ENCODE measurements around the gene CLEC18B. TPM values are rescaled to one million over a fixed set of nuclear protein-coding genes. Genes with fewer than 3 reads are reported as not detected.
"Not testable (repeated sequence)": the region's sequence is repeated elsewhere in the genome, so short reads cannot be mapped to it uniquely, and the experiment has no call there.

Gene CLEC18B
- polyA plus RNA-seq, 1 donor (not counting 4 experiments of a cell fraction or from before 2014, with no cell fraction given): 0.46 TPM

- H3K9me3 ChIP-seq (ENCODE audit: control insufficient read depth, low read depth, low read length); H3K27ac ChIP-seq (ENCODE audit: control insufficient read depth, insufficient read depth, low read length); H2AFZ ChIP-seq (ENCODE audit: control insufficient read depth, low read length); H3K27me3 ChIP-seq (ENCODE audit: control insufficient read depth, extremely low read depth, insufficient read depth, low read length); DNase-seq (ENCODE audit: low read depth, low spot score); H3K9ac ChIP-seq (ENCODE audit: control insufficient read depth, extremely low read depth, insufficient read depth, low read length); dilution Hi-C loops (cut with MboI; ENCODE audit: extremely low pct_ligation_motif_present, low sequenced_read_pairs); FAIRE-seq; H3K9me1 ChIP-seq (ENCODE audit: control insufficient read depth, extremely low read depth, insufficient read depth, low read length); H3K36me3 ChIP-seq (ENCODE audit: control insufficient read depth in 2 of 2, extremely low read depth in 1 of 2, insufficient read depth in 2 of 2, low read length in 2 of 2); H3K4me3 ChIP-seq (ENCODE audit: control insufficient read depth in 2 of 3, extremely low read depth in 1 of 3, insufficient read depth in 2 of 3, low read depth in 1 of 3, low read length in 3 of 3); H3K79me2 ChIP-seq (ENCODE audit: control insufficient read depth, insufficient read depth, low read length); H4K20me1 ChIP-seq (ENCODE audit: control insufficient read depth, extremely low read depth, insufficient read depth, low read length); H3K4me1 ChIP-seq (ENCODE audit: control insufficient read depth, extremely low read depth, insufficient read depth, low read length); H3K4me2 ChIP-seq (ENCODE audit: control insufficient read depth, extremely low read depth, insufficient read depth, low read depth, low read length): not testable (repeated sequence)
These were observed 7.4 kb downstream of the CLEC18B start for GRCh38 chr16:74413920-74414319.

DNA sequence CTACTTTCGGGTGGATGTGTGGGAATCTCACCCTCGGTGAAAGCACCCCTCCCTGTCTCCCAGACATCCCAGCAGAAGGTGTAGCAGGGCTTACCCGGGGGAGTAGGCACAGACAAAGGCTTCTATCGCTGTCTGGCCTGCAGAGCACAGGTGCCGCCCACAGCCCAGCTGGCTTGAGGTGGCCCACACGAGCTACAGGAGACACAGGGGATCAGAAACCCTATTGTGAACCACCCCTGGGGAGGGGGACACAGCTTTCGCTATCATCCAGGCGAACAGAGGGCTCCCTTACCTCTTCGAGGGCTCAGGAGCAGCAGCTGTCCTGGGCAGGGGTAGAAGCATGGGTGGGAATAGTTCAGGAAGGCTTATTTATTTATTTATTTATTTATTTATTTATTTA lies 7.8 kb downstream of the CLEC18B start:
- H3K27ac ChIP-seq (ENCODE audit: control insufficient read depth, insufficient read depth, low read length); H3K36me3 ChIP-seq (ENCODE audit: control insufficient read depth in 2 of 2, extremely low read depth in 1 of 2, insufficient read depth in 2 of 2, low read length in 2 of 2); H3K79me2 ChIP-seq (ENCODE audit: control insufficient read depth, insufficient read depth, low read length); H3K9ac ChIP-seq (ENCODE audit: control insufficient read depth, extremely low read depth, insufficient read depth, low read length); H3K27me3 ChIP-seq (ENCODE audit: control insufficient read depth, extremely low read depth, insufficient read depth, low read length); H3K4me3 ChIP-seq (ENCODE audit: control insufficient read depth in 2 of 3, extremely low read depth in 1 of 3, insufficient read depth in 2 of 3, low read depth in 1 of 3, low read length in 3 of 3); H3K9me3 ChIP-seq (ENCODE audit: control insufficient read depth, low read depth, low read length); H3K4me1 ChIP-seq (ENCODE audit: control insufficient read depth, extremely low read depth, insufficient read depth, low read length); dilution Hi-C loops (cut with MboI; ENCODE audit: extremely low pct_ligation_motif_present, low sequenced_read_pairs); DNase-seq (ENCODE audit: low read depth, low spot score); H4K20me1 ChIP-seq (ENCODE audit: control insufficient read depth, extremely low read depth, insufficient read depth, low read length); H3K4me2 ChIP-seq (ENCODE audit: control insufficient read depth, extremely low read depth, insufficient read depth, low read depth, low read length); H3K9me1 ChIP-seq (ENCODE audit: control insufficient read depth, extremely low read depth, insufficient read depth, low read length); FAIRE-seq; H2AFZ ChIP-seq (ENCODE audit: control insufficient read depth, low read length): not testable (repeated sequence)

DNA sequence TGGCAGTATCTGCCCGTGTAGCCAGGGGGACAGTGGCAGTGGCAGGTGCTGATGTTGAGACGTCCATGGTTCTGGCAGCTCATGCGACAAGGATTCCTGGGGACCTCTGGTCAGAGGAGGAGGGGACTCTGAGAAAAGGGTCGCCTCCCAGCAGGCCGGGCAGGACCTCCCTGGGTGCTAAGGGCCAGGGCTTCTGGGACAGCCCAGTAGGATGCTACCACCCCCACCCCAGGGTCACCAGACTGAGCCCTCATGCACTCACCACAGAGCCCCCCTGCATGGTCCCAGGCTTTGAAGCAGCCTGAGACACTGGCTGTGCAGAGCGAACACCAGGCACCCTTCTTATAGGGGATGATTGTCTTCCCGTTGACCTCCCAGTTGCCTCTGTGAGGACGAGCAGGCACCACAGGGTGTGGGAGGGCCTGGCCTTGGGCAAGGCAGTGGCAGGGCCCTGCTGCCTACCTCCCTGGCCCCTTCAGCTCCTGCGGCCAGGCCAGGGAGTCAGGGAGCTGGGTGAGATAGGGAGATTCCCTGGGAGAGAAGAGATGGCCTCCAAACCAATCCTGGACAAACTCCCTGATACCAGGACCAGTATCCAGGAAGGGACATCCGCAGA lies 8.4 kb downstream of the CLEC18B start:
- H3K4me2 ChIP-seq (ENCODE audit: control insufficient read depth, extremely low read depth, insufficient read depth, low read depth, low read length); H4K20me1 ChIP-seq (ENCODE audit: control insufficient read depth, extremely low read depth, insufficient read depth, low read length); H3K9me3 ChIP-seq (ENCODE audit: control insufficient read depth, low read depth, low read length); H3K27me3 ChIP-seq (ENCODE audit: control insufficient read depth, extremely low read depth, insufficient read depth, low read length); DNase-seq (ENCODE audit: low read depth, low spot score); H3K4me3 ChIP-seq (ENCODE audit: control insufficient read depth in 2 of 3, extremely low read depth in 1 of 3, insufficient read depth in 2 of 3, low read depth in 1 of 3, low read length in 3 of 3); H3K27ac ChIP-seq (ENCODE audit: control insufficient read depth, insufficient read depth, low read length); H3K9ac ChIP-seq (ENCODE audit: control insufficient read depth, extremely low read depth, insufficient read depth, low read length); H2AFZ ChIP-seq (ENCODE audit: control insufficient read depth, low read length); H3K4me1 ChIP-seq (ENCODE audit: control insufficient read depth, extremely low read depth, insufficient read depth, low read length); dilution Hi-C loops (cut with MboI; ENCODE audit: extremely low pct_ligation_motif_present, low sequenced_read_pairs); H3K79me2 ChIP-seq (ENCODE audit: control insufficient read depth, insufficient read depth, low read length); H3K36me3 ChIP-seq (ENCODE audit: control insufficient read depth in 2 of 2, extremely low read depth in 1 of 2, insufficient read depth in 2 of 2, low read length in 2 of 2); H3K9me1 ChIP-seq (ENCODE audit: control insufficient read depth, extremely low read depth, insufficient read depth, low read length); FAIRE-seq: not testable (repeated sequence)

DNA sequence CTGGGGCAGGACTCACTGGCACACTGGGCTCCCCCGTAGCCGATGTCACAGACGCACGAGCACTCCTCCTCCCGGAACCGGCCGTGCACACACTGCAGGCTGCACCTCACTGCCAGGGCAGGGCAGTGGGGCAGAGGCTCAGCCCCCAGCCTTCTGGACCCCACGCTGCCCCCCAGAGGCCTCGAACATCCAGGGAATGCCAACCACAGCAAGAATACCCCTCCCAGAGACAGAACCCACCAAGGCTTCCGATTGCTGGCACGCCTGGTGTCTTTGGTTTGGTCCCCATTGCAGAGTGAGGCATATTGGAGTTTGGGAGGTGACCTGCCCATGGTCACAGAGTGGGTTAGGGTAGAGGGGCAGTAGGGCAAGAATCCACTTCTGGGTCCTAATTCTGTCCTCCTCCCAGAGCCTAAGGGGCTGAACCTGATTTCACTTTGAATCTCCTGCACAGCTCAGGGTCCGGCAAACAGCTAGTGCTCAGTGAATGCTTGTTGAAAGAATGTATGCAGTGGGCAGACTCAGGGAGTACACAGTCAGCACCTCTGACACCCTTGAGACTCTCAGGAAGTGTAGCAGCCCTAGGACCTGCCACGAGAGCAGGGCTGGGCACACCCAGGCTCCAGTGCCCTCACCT lies 9.0 kb downstream of the CLEC18B start:
- H3K9ac ChIP-seq (ENCODE audit: control insufficient read depth, extremely low read depth, insufficient read depth, low read length); DNase-seq (ENCODE audit: low read depth, low spot score); H3K79me2 ChIP-seq (ENCODE audit: control insufficient read depth, insufficient read depth, low read length); H3K4me2 ChIP-seq (ENCODE audit: control insufficient read depth, extremely low read depth, insufficient read depth, low read depth, low read length); H3K4me1 ChIP-seq (ENCODE audit: control insufficient read depth, extremely low read depth, insufficient read depth, low read length); H3K27me3 ChIP-seq (ENCODE audit: control insufficient read depth, extremely low read depth, insufficient read depth, low read length); H3K9me3 ChIP-seq (ENCODE audit: control insufficient read depth, low read depth, low read length); H3K36me3 ChIP-seq (ENCODE audit: control insufficient read depth in 2 of 2, extremely low read depth in 1 of 2, insufficient read depth in 2 of 2, low read length in 2 of 2); H3K4me3 ChIP-seq (ENCODE audit: control insufficient read depth in 2 of 3, extremely low read depth in 1 of 3, insufficient read depth in 2 of 3, low read depth in 1 of 3, low read length in 3 of 3); H4K20me1 ChIP-seq (ENCODE audit: control insufficient read depth, extremely low read depth, insufficient read depth, low read length); dilution Hi-C loops (cut with MboI; ENCODE audit: extremely low pct_ligation_motif_present, low sequenced_read_pairs); H2AFZ ChIP-seq (ENCODE audit: control insufficient read depth, low read length); H3K9me1 ChIP-seq (ENCODE audit: control insufficient read depth, extremely low read depth, insufficient read depth, low read length); FAIRE-seq; H3K27ac ChIP-seq (ENCODE audit: control insufficient read depth, insufficient read depth, low read length): not testable (repeated sequence)

- H3K9ac ChIP-seq (ENCODE audit: control insufficient read depth, extremely low read depth, insufficient read depth, low read length); dilution Hi-C loops (cut with MboI; ENCODE audit: extremely low pct_ligation_motif_present, low sequenced_read_pairs); H3K27ac ChIP-seq (ENCODE audit: control insufficient read depth, insufficient read depth, low read length); H3K27me3 ChIP-seq (ENCODE audit: control insufficient read depth, extremely low read depth, insufficient read depth, low read length); H3K9me3 ChIP-seq (ENCODE audit: control insufficient read depth, low read depth, low read length); H4K20me1 ChIP-seq (ENCODE audit: control insufficient read depth, extremely low read depth, insufficient read depth, low read length); H3K79me2 ChIP-seq (ENCODE audit: control insufficient read depth, insufficient read depth, low read length); H3K4me2 ChIP-seq (ENCODE audit: control insufficient read depth, extremely low read depth, insufficient read depth, low read depth, low read length); DNase-seq (ENCODE audit: low read depth, low spot score); FAIRE-seq; H3K4me1 ChIP-seq (ENCODE audit: control insufficient read depth, extremely low read depth, insufficient read depth, low read length); H3K36me3 ChIP-seq (ENCODE audit: control insufficient read depth in 2 of 2, extremely low read depth in 1 of 2, insufficient read depth in 2 of 2, low read length in 2 of 2); H3K4me3 ChIP-seq (ENCODE audit: control insufficient read depth in 2 of 3, extremely low read depth in 1 of 3, insufficient read depth in 2 of 3, low read depth in 1 of 3, low read length in 3 of 3); H3K9me1 ChIP-seq (ENCODE audit: control insufficient read depth, extremely low read depth, insufficient read depth, low read length); H2AFZ ChIP-seq (ENCODE audit: control insufficient read depth, low read length): not testable (repeated sequence)
These were observed 10.3 kb downstream of the CLEC18B start for GRCh38 chr16:74410981-74411380.

Measured in keratinocyte (primary cell).